Measurements from ENCODE around the gene JAM3.

DNA sequence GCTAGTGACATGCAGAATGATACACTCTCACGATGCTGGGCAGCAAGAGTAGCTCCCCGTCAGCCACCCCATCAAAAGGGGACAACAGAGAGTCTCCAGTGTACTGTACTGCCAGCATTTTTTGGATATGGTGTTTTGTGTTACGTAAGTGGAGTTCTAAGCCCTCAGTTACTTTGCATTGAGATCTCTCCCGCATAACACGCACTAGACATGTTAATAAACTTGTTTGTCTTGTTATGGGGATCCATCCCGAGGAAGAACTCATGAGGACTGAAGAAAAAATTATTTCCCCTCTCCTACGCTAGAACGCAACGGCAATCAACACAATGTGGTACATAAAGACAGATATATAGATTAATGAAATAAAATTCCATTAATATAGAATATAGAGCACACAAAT is 130.7 kb downstream of the JAM3 start:
- TF ChIP-seq, protein P1, sequence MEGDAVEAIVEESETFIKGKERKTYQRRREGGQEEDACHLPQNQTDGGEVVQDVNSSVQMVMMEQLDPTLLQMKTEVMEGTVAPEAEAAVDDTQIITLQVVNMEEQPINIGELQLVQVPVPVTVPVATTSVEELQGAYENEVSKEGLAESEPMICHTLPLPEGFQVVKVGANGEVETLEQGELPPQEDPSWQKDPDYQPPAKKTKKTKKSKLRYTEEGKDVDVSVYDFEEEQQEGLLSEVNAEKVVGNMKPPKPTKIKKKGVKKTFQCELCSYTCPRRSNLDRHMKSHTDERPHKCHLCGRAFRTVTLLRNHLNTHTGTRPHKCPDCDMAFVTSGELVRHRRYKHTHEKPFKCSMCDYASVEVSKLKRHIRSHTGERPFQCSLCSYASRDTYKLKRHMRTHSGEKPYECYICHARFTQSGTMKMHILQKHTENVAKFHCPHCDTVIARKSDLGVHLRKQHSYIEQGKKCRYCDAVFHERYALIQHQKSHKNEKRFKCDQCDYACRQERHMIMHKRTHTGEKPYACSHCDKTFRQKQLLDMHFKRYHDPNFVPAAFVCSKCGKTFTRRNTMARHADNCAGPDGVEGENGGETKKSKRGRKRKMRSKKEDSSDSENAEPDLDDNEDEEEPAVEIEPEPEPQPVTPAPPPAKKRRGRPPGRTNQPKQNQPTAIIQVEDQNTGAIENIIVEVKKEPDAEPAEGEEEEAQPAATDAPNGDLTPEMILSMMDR (IDR thresholded peaks at IDR 0.05; ENCODE audit: poor library complexity, severe bottlenecking): no peak
- TF ChIP-seq POLR2AphosphoS5 (IDR thresholded peaks at IDR 0.05): no peak
- no peak for TF ChIP-seq EP300 (conservative IDR thresholded peaks at IDR 0.05; ENCODE audit: poor library complexity, severe bottlenecking)
- TF ChIP-seq RAD21 (conservative IDR thresholded peaks at IDR 0.05): no peak
- TF ChIP-seq TAF1 (IDR thresholded peaks at IDR 0.05; ENCODE audit: low read depth): no peak
- TF ChIP-seq MXI1 (conservative IDR thresholded peaks at IDR 0.05; ENCODE audit: poor library complexity, severe bottlenecking): no peak
- TF ChIP-seq EZH2 (IDR thresholded peaks at IDR 0.05; ENCODE audit: borderline replicate concordance, insufficient read depth, low read length, poor library complexity, severe bottlenecking): no peak
- TF ChIP-seq REST (IDR thresholded peaks at IDR 0.05; ENCODE audit: borderline replicate concordance): no peak
- TF ChIP-seq SMC3 (conservative IDR thresholded peaks at IDR 0.05; ENCODE audit: poor library complexity): no peak
